ENCODE data around the gene TAS2R40.
A peak's percentile ranks its signal among the peaks of the same experiment; 100 is the strongest.
"Not testable (repeated sequence)": the region's sequence is repeated elsewhere in the genome, so short reads cannot be mapped to it uniquely, and the experiment has no call there.

Gene TAS2R40

GRCh38 chr7:143221737-143222136 lies at the start of gene TAS2R40:
TSS of gene TAS2R40 (plus strand) at chr7:143222037. CDS start at chr7:143222079, 42 bp downstream.
- peak in 1 of 3 donors; percentile 34 for DNase-seq

- no peak for DNase-seq
Measured at GRCh38 chr7:143172354-143172753, 49.5 kb upstream of the TAS2R40 start.

- no peak for DNase-seq
Measured at GRCh38 chr7:143176128-143176527, 45.7 kb upstream of the TAS2R40 start.

GRCh38 chr7:143177374-143178119 lies 44.3 kb upstream of the TAS2R40 start:
- no peak for DNase-seq

GRCh38 chr7:143180771-143181170 lies 41.1 kb upstream of the TAS2R40 start:
- DNase-seq, result not testable (repeated sequence)

- DNase-seq, result no peak
Measured at GRCh38 chr7:143181349-143181748, 40.5 kb upstream of the TAS2R40 start.

GRCh38 chr7:143183024-143183423 lies 38.8 kb upstream of the TAS2R40 start, which contains the start of gene TAS2R39:
TSS of gene TAS2R39 (plus strand) at chr7:143183419. CDS start at chr7:143183419, 0 bp downstream.
- no peak for DNase-seq

- no peak for DNase-seq
Measured at GRCh38 chr7:143185551-143185950, 36.3 kb upstream of the TAS2R40 start.

GRCh38 chr7:143188994-143189393 lies 32.8 kb upstream of the TAS2R40 start:
- DNase-seq, result no peak

- DNase-seq, result no peak
Measured at GRCh38 chr7:143193880-143194279, 28.0 kb upstream of the TAS2R40 start.

GRCh38 chr7:143199040-143199439 lies 22.8 kb upstream of the TAS2R40 start:
- DNase-seq, result peak; percentile 77 to 88 (median 80)

GRCh38 chr7:143202161-143202560 lies 19.7 kb upstream of the TAS2R40 start:
- no peak for DNase-seq

GRCh38 chr7:143203386-143203785 lies 18.5 kb upstream of the TAS2R40 start:
- DNase-seq, result no peak

GRCh38 chr7:143205560-143206293 lies 16.1 kb upstream of the TAS2R40 start:
- DNase-seq, result peak; percentile 89 to 94 (median 93)

- DNase-seq, result no peak
Measured at GRCh38 chr7:143210541-143210940, 11.3 kb upstream of the TAS2R40 start.

GRCh38 chr7:143213478-143213877 lies 8.4 kb upstream of the TAS2R40 start:
- not testable (repeated sequence) for DNase-seq

GRCh38 chr7:143214789-143215679 lies 6.8 kb upstream of the TAS2R40 start:
- peak; percentile 88 to 96 (median 92) for DNase-seq

- DNase-seq, result peak; percentile 49 to 61 (median 60)
Measured at GRCh38 chr7:143216151-143216550, 5.7 kb upstream of the TAS2R40 start.

- peak in 1 of 3 donors; percentile 52 for DNase-seq
Measured at GRCh38 chr7:143216686-143217085, 5.2 kb upstream of the TAS2R40 start.

GRCh38 chr7:143217806-143218205 lies 4.0 kb upstream of the TAS2R40 start:
- no peak for DNase-seq

GRCh38 chr7:143221286-143221685 lies 551 bp upstream of the TAS2R40 start:
- DNase-seq, result no peak

- peak; percentile 76 to 80 (median 79) for DNase-seq
Measured at GRCh38 chr7:143222782-143223181, 945 bp downstream of the TAS2R40 start.

GRCh38 chr7:143223784-143224183 lies 1.9 kb downstream of the TAS2R40 start:
- no peak for DNase-seq

Measured in suppressor macrophage treated with lipopolysaccharide for 1 hour (primary cell).